Endothelial cell of umbilical vein (primary cell): Measurements from ENCODE around the gene SPDEF. TPM values are rescaled to one million over a fixed set of nuclear protein-coding genes. Genes with fewer than 3 reads are reported as not detected.

ENCODE experiments used
- BruUV-seq: library from RNA; stranded (reverse); fragments of 400-500 nt; replicated peaks from 2 replicates; lab custom pipeline; 2021; lab: Mats Ljungman, UMichigan
- CTCF ChIA-PET: fragments of 300-600, 350-600 bp; sonication (Branson Sonifier 250); formaldehyde crosslinking; loops from one replicate; lab custom pipeline; 2021; ENCODE audit warnings: antibody characterized with exemption, inconsistent platforms; lab: Charles Lee
- POLR2A ChIA-PET: fragments of 300-600, 350-600 bp; sonication (Branson Sonifier 250); formaldehyde crosslinking; loops from one replicate; lab custom pipeline; 2021; ENCODE audit warnings: antibody characterized with exemption, inconsistent platforms; lab: Charles Lee
- DNase-seq: peaks from one replicate; pipeline ENCODE4 v3.0.0-alpha.2; 2011; ENCODE audit warnings: low read depth, low spot score
- FAIRE-seq: peaks from 2 replicates; lab custom pipeline; 2011; peaks lifted over from hg19 to GRCh38; lab: Jason Lieb, UNC
- H2AFZ ChIP-seq: 2 replicates; pipeline ENCODE4 v1.6.0; 2012; ENCODE audit warnings: low read depth, low read length, control low read depth, inconsistent platforms
- H3K27ac ChIP-seq: 2 replicates; pipeline ENCODE4 v1.5.1; 2011; ENCODE audit warnings: low read depth, mild to moderate bottlenecking, control low read depth, low read length, moderate library complexity; ENCODE audit not compliant: insufficient read depth
- H3K27me3 ChIP-seq, 2 experiments: 2 replicates each; pipeline versions ENCODE4 v1.6.0 to v1.6.1; 2011; ENCODE audit warnings: low read length in 2 of 2, mixed read lengths in 1 of 2; ENCODE audit not compliant: control insufficient read depth in 2 of 2, insufficient read depth in 2 of 2
- H3K36me3 ChIP-seq, 2 experiments: 2 replicates in 1 of 2; 3 replicates in 1 of 2; pipeline ENCODE4 v1.5.1; 2011; ENCODE audit warnings: low read length in 2 of 2, mild to moderate bottlenecking in 1 of 2, moderate library complexity in 1 of 2; ENCODE audit not compliant: control insufficient read depth in 2 of 2, insufficient read depth in 2 of 2; ENCODE audit errors: extremely low read depth in 1 of 2
- H3K4me1 ChIP-seq: 3 replicates; pipeline ENCODE4 v1.5.1; 2011; ENCODE audit warnings: mild to moderate bottlenecking, low read length; ENCODE audit not compliant: control insufficient read depth, insufficient read depth; ENCODE audit errors: extremely low read depth
- H3K4me2 ChIP-seq: 2 replicates; pipeline ENCODE4 v1.6.1; 2011; ENCODE audit warnings: low read length, control low read depth, mixed read lengths; ENCODE audit not compliant: insufficient read depth
- H3K4me3 ChIP-seq, 3 experiments: fragments of 200-600 bp in 1 of 3; sonication (generic), shearing (Covaris generic) in 1 of 3; replicated peaks in 1 of 3; 2 replicates each; pipeline ENCODE4 v1.5.1; 2011 to 2016; ENCODE audit warnings: control low read depth in 3 of 3, low read length in 3 of 3, mild to moderate bottlenecking in 2 of 3, inconsistent platforms in 1 of 3, low read depth in 1 of 3, moderate library complexity in 1 of 3; ENCODE audit not compliant: insufficient read depth in 1 of 3
- H3K79me2 ChIP-seq: 2 replicates; pipeline ENCODE4 v1.6.0; 2012; ENCODE audit warnings: low read length, inconsistent platforms; ENCODE audit not compliant: control insufficient read depth, insufficient read depth
- H3K9ac ChIP-seq: replicated peaks from 2 replicates; pipeline ENCODE3; 2011; ENCODE audit warnings: low read length, control low read depth; ENCODE audit not compliant: insufficient read depth; ENCODE audit errors: extremely low read depth
- H3K9me1 ChIP-seq: replicated peaks from 3 replicates; pipeline ENCODE4 v1.6.0; 2011; ENCODE audit warnings: mild to moderate bottlenecking, low read length; ENCODE audit not compliant: control insufficient read depth, insufficient read depth; ENCODE audit errors: extremely low read depth
- H3K9me3 ChIP-seq: replicated peaks from 2 replicates; pipeline ENCODE4 v1.5.1; 2012; ENCODE audit warnings: low read length, inconsistent platforms; ENCODE audit not compliant: control insufficient read depth, insufficient read depth
- H4K20me1 ChIP-seq: replicated peaks from 2 replicates; pipeline ENCODE3; 2011; ENCODE audit warnings: mild to moderate bottlenecking, low read length; ENCODE audit not compliant: control insufficient read depth, insufficient read depth; ENCODE audit errors: extremely low read depth
- EZH2 ChIP-seq: IDR thresholded peaks from 2 replicates; pipeline ENCODE4 v1.6.1; 2012; ENCODE audit warnings: borderline replicate concordance, low read depth, mild to moderate bottlenecking, moderate library complexity, low read length, inconsistent platforms; ENCODE audit not compliant: severe bottlenecking
- FOS ChIP-seq: IDR thresholded peaks from 2 replicates; pipeline ENCODE4 v1.6.1; 2011; ENCODE audit warnings: mild to moderate bottlenecking, low read length, moderate library complexity, borderline replicate concordance; ENCODE audit not compliant: insufficient read depth
- GATA2 ChIP-seq: IDR thresholded peaks from 2 replicates; pipeline ENCODE4 v1.7.0; 2011; ENCODE audit warnings: low read depth, mild to moderate bottlenecking, moderate library complexity, mixed read lengths, low read length; ENCODE audit not compliant: insufficient read length, insufficient read depth
- JUN ChIP-seq: IDR thresholded peaks from 2 replicates; pipeline ENCODE4 v1.6.1; 2011; ENCODE audit warnings: borderline replicate concordance, low read depth; ENCODE audit not compliant: insufficient read length, insufficient read depth
- MAX ChIP-seq: IDR thresholded peaks from 2 replicates; pipeline ENCODE4 v1.6.1; 2011; ENCODE audit not compliant: insufficient read depth, insufficient read length
- MYC ChIP-seq: IDR thresholded peaks from one replicate; pipeline ENCODE4 v1.6.1; 2011; ENCODE audit warnings: mild to moderate bottlenecking, low read depth, low read length
- POLR2A ChIP-seq: IDR thresholded peaks from 2 replicates; pipeline ENCODE4 v1.6.1; 2012; ENCODE audit warnings: low read depth, mild to moderate bottlenecking, control low read depth, low read length
- POLR2AphosphoS5 ChIP-seq: IDR thresholded peaks from 2 replicates; pipeline ENCODE4 v1.6.1; 2012; ENCODE audit warnings: low read depth, mild to moderate bottlenecking, control low read depth, low read length, moderate library complexity; ENCODE audit not compliant: insufficient read depth
- dilution Hi-C: fragments of 300-500 bp; cut with MboI; formaldehyde crosslinking; loops from one replicate; pipeline ENCODE4 v1.15.0; 2019; ENCODE audit warnings: low sequenced_read_pairs; ENCODE audit not compliant: extremely low pct_ligation_motif_present
- intact Hi-C: fragments of 100-400 bp; cut with micrococcal nuclease; formaldehyde crosslinking; loops from one replicate; pipeline ENCODE4 v1.10.0; 2022
- polyA plus RNA-seq, 4 experiments: library from polyadenylated mRNA; depleted of rRNA in 3 of 4; stranded (reverse) in 3 of 4; unstranded in 1 of 4; fragments of >200 nt; gene quantifications; 2 replicates each; pipeline versions ENCODE4 v1.2.1 to v1.2.3, GENCODE V29; 2011 to 2012; ENCODE audit warnings: missing spikeins in 1 of 4
- total RNA-seq: library from RNA; stranded (reverse); gene quantifications from 2 replicates; pipeline ENCODE4 v1.2.3, GENCODE V29; 2021
- TF ChIP-seq, protein P1 (sequence below), 2 donors: IDR thresholded peaks; 1 replicate in 1 of 2; 2 replicates in 1 of 2; pipeline ENCODE4 v1.5.1; 2011; ENCODE audit warnings: low read length in 2 of 2, mild to moderate bottlenecking in 2 of 2, moderate library complexity in 2 of 2, control low read depth in 1 of 2, inconsistent platforms in 1 of 2, low read depth in 1 of 2; ENCODE audit not compliant: insufficient read depth in 1 of 2; ENCODE audit errors: extremely low read depth in 1 of 2

Gene SPDEF
- total and polyA plus RNA-seq, 2 donors (not counting 3 experiments of a cell fraction or from before 2014, with no cell fraction given): not detected

DNA sequence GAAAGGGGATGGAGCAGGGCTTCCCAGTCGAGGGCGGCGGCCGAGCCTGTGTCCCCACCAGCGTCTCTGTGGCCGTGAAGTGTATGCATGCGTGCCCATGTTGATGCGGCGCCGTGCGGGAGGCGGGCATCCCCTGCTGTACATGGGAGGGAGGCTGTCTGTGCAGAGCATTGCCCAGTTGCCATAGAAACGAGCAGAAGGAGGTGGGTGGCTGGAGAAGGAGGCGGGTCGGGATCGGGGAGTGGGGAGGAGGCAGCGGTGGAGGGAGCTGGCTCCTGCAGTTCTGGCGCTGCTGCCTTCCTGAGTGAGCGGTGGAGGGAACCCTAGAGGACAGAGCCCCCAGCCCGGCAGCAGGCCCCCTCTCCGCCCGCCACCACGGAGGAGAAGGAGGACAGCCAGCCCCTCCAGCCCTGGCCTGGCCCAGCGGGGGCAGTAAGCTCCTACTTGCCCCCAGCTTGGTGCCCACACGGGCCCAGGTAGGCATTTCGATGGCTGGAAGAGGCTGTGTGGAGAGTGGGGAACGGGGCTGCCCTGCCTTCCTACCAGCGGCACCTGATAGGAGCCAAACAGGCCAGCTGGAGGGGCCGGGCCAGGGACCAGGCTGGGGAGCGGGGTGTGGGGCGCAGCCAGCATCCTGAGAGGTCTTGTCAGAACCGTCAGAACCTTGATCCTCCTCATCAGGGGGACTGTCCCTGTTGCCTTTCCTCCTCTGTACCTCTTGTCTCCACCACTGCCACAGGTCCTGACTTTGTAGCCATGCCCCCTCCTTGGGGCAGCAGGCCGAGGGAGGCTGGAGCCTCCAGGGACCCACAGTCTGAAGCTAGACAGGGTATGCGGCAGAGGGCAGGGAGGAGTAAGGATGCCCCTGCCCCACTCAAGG, 41.3 kb downstream of the SPDEF start:
- Histone ChIP-seq H3K4me3 (no peak overlapping the region), H3K4me1 (no peaks in the 10 kb centered on the region), H3K4me2 (no peak overlapping the region), H4K20me1 (no peaks in the 10 kb centered on the region), H3K36me3 (no peaks in the 10 kb centered on the region), H3K27ac (no peak overlapping the region), H2AFZ (no peak overlapping the region), H3K9me3 (no peaks in the 10 kb centered on the region), H3K27me3 (peaks cover 15 to 18% of the 10 kb centered on the region in 2 experiments), H3K9ac (no peak overlapping the region), H3K9me1 (no peaks in the 10 kb centered on the region), H3K79me2 (no peaks in the 10 kb centered on the region)
- dilution Hi-C loops: no loop called here
- BruUV-seq: no TSS peak
- no peak for FAIRE-seq
- TF ChIP-seq EZH2 (peak; percentile 30), MYC (no peak)
- intact Hi-C loops: no loop called here
- DNase-seq: no peak
- ChIA-PET CTCF (interaction anchor here (0.9 to 1.0 kb wide), 2 partner anchors 13 to 85 kb away, joined by 3 read pairs; no protein-coding TSS in a partner anchor), POLR2A (no interaction called here)

DNA sequence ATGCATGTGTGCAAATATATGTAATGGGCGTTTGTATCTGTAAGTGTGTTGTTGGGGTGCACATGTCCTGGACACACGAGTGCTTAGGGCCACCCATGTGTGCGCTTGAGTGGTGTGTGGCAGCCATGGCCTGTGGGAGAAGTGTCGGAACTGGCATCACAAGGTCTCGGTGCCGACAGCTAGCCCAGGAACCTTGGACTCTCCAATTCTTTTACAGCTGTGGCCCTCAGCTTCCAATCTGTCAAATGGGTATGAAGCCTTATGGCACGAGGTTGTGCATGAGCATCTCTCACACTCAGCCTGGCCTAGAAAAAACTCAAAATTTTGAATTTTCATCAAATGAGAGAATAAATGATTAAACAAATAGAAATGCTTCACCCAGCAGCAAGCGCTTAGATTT, 42.0 kb downstream of the SPDEF start:
- Histone ChIP-seq H3K27me3 (peaks cover 15 to 18% of the 10 kb centered on the region in 2 experiments), H3K4me1 (no peaks in the 10 kb centered on the region), H3K4me3 (no peak overlapping the region), H3K9ac (no peak overlapping the region), H3K9me1 (no peaks in the 10 kb centered on the region), H3K79me2 (no peaks in the 10 kb centered on the region), H3K36me3 (no peaks in the 10 kb centered on the region), H3K27ac (no peak overlapping the region), H4K20me1 (no peaks in the 10 kb centered on the region), H3K4me2 (no peak overlapping the region), H2AFZ (no peak overlapping the region), H3K9me3 (no peaks in the 10 kb centered on the region)
- TF ChIP-seq POLR2AphosphoS5 (no peak), JUN (no peak), MYC (no peak), MAX (no peak), EZH2 (no peak), GATA2 (no peak), FOS (no peak), POLR2A (no peak)
- TF ChIP-seq, protein P1, sequence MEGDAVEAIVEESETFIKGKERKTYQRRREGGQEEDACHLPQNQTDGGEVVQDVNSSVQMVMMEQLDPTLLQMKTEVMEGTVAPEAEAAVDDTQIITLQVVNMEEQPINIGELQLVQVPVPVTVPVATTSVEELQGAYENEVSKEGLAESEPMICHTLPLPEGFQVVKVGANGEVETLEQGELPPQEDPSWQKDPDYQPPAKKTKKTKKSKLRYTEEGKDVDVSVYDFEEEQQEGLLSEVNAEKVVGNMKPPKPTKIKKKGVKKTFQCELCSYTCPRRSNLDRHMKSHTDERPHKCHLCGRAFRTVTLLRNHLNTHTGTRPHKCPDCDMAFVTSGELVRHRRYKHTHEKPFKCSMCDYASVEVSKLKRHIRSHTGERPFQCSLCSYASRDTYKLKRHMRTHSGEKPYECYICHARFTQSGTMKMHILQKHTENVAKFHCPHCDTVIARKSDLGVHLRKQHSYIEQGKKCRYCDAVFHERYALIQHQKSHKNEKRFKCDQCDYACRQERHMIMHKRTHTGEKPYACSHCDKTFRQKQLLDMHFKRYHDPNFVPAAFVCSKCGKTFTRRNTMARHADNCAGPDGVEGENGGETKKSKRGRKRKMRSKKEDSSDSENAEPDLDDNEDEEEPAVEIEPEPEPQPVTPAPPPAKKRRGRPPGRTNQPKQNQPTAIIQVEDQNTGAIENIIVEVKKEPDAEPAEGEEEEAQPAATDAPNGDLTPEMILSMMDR (IDR thresholded peaks at IDR 0.05; ENCODE audit: extremely low read depth in 1 of 2, insufficient read depth in 1 of 2, low read depth in 1 of 2, low read length in 2 of 2): no peak
- ChIA-PET POLR2A (no interaction called here), CTCF (interaction anchor here (0.9 kb wide), 1 partner anchor 86 kb away, joined by 3 read pairs; no protein-coding TSS in a partner anchor)
- FAIRE-seq (no peak), DNase-seq (no peak)
- no TSS peak for BruUV-seq
- intact Hi-C loops: no loop called here
- dilution Hi-C loops: no loop called here
